Measurements from ENCODE around the gene ZBTB2.

GRCh38 chr6:151323791-151324487, 67.4 kb downstream of the ZBTB2 start:
- TF ChIP-seq CTCF (IDR thresholded peaks at IDR 0.05; ENCODE audit: low read depth, low read length, poor library complexity, severe bottlenecking) = peak; percentile 97
- no peak for TF ChIP-seq EZH2phosphoT487 (IDR thresholded peaks at IDR 0.05; ENCODE audit: borderline replicate concordance, low read length)

Data from DOHH2 (cell line).